Measurements from ENCODE around the gene ZBP1. TPM values are rescaled to one million over a fixed set of nuclear protein-coding genes. Genes with fewer than 3 reads are reported as not detected.

ZBP1 gene
- total RNA-seq, 4 donors from 2014 or later = 0.80 TPM; not detected in 3

DNA sequence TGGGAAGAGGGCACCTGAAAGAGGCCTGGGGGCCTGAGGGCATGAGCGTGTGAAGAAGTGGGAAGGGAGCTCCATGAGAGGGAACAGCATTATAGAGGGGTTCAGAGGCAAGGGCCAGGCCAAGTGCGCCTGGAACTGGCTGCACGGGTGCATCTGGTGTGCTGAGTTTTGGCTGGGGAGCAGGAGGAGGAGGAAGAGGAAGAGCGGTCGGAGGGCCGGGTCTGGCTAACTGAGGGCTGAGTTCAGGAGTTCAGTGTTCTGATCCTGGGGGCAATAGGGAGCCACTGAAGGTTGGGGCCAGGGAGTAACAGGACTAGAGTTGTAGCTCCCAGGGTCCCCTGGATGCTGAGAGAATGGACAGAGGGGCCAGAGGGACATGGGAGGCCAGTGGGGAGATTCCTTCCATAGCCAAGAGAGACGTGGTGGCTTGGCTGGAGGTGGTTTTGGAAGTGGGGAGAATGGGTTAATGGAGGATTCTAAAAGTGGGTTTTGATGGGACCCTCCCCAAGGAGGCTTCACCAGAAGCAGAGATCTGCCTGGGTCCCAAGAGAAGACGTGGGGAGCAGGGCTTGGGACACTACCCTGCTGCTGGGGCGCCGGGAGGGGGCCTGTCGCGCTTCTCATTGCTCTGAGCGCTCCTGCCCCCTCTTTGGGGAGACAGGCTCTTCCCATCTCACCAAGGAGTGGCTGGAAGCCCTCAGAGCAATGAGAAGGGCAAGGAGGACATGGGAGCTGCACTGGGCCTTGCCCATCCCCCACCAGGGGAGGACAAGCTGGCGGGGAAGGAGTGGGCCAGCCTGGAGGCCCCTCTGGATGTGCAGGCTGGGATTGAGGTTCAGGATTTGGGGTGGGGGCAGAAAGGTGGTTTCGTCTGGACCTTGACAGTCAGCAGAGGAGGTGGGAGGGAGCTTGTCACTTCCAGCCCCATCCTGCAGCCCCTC, 28.7 kb downstream of the ZBP1 start:
- TF ChIP-seq POLR2AphosphoS5 (IDR thresholded peaks at IDR 0.05) (no peak), POLR2A (IDR thresholded peaks at IDR 0.05) (no peak), CTCF (IDR thresholded peaks at IDR 0.05) (no peak), EP300 (IDR thresholded peaks at IDR 0.05) (no peak)
- no peak overlapping the region for H3K4me3 ChIP-seq
- H3K27ac ChIP-seq = no peak overlapping the region
- no peak for DNase-seq (ENCODE audit: low spot score in 2 of 2)
- H3K4me1 ChIP-seq = peaks cover 9% of the 10 kb centered on the region
- no peaks in the 10 kb centered on the region for H3K36me3 ChIP-seq
- WGBS = 86% methylated on average over 12 of the region's 15 CpGs
- peaks cover 15% of the 10 kb centered on the region for H3K27me3 ChIP-seq
- no peaks in the 10 kb centered on the region for H3K9me3 ChIP-seq

- DNase-seq (ENCODE audit: low spot score in 2 of 2) = no peak
- Histone ChIP-seq H3K27me3 (peaks cover 24% of the 10 kb centered on the region), H3K4me3 (no peak overlapping the region), H3K27ac (no peak overlapping the region), H3K36me3 (no peaks in the 10 kb centered on the region), H3K4me1 (peaks cover 9% of the 10 kb centered on the region), H3K9me3 (no peaks in the 10 kb centered on the region)
- TF ChIP-seq EP300 (IDR thresholded peaks at IDR 0.05) (no peak), POLR2AphosphoS5 (IDR thresholded peaks at IDR 0.05) (no peak), CTCF (IDR thresholded peaks at IDR 0.05) (no peak), POLR2A (IDR thresholded peaks at IDR 0.05) (no peak)
- WGBS = 92% methylated on average over 15 of the region's 18 CpGs
Measured at GRCh38 chr20:57590485-57591288, 29.5 kb downstream of the ZBP1 start.

- DNase-seq (ENCODE audit: low spot score in 2 of 2) = no peak
- Histone ChIP-seq H3K9me3 (no peaks in the 10 kb centered on the region), H3K27me3 (peaks cover 28% of the 10 kb centered on the region), H3K27ac (no peak overlapping the region), H3K4me1 (peaks cover 9% of the 10 kb centered on the region), H3K36me3 (no peaks in the 10 kb centered on the region), H3K4me3 (no peak overlapping the region)
- WGBS = 85% methylated on average over 4 of the region's 16 CpGs
- TF ChIP-seq POLR2AphosphoS5 (IDR thresholded peaks at IDR 0.05) (no peak), CTCF (IDR thresholded peaks at IDR 0.05) (no peak), EP300 (IDR thresholded peaks at IDR 0.05) (no peak), POLR2A (IDR thresholded peaks at IDR 0.05) (no peak)
Measured at GRCh38 chr20:57589728-57590484, 30.3 kb downstream of the ZBP1 start.

DNA sequence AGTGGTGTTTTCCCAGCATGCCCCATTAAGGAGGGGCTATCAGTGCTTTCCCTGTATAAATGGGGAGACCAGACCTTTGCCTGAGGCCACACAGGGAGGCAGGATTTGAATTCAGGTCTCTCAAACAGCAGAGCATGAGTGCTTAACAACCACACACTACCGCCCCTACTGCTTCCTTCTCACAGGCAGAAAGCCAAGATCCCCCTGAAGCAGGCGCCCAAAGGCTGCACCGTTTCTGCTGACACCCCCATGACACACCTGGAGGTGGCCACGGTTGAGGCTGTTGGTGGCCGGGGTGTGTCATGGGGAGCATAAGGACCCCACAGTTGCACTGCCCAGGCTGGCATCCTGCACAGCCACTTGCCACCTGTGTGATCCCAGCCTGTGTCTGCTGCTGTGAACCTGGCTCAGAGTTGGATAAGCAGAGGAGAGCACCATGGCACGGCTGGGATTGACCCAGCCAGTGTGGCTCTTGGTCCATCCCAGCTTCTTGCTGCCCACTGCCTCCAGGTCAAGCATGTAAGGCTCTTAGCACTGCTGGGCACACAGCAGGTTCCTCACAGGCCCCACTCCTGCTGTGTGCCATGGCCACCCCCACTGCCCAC, 31.0 kb downstream of the ZBP1 start:
- Histone ChIP-seq H3K4me1 (peaks cover 9% of the 10 kb centered on the region), H3K9me3 (no peaks in the 10 kb centered on the region), H3K36me3 (no peaks in the 10 kb centered on the region), H3K27ac (no peak overlapping the region), H3K27me3 (peaks cover 35% of the 10 kb centered on the region), H3K4me3 (no peak overlapping the region)
- DNase-seq (ENCODE audit: low spot score in 2 of 2) = no peak
- WGBS = 90% methylated on average over 6 of the region's 6 CpGs
- TF ChIP-seq POLR2AphosphoS5 (IDR thresholded peaks at IDR 0.05) (no peak), CTCF (IDR thresholded peaks at IDR 0.05) (no peak), EP300 (IDR thresholded peaks at IDR 0.05) (no peak), POLR2A (IDR thresholded peaks at IDR 0.05) (no peak)
